Measurements from ENCODE around the gene CECR2.

Gene CECR2

GRCh38 chr22:17581631-17582030 lies 212.4 kb downstream of the CECR2 start:
- TF ChIP-seq GLIS3 (CRISPR knock-in tag; IDR thresholded peaks at IDR 0.05) (no peak), ZNF565 (CRISPR knock-in tag; conservative IDR thresholded peaks at IDR 0.05; ENCODE audit: low read depth) (no peak), ZNF70 (CRISPR knock-in tag; IDR thresholded peaks at IDR 0.05) (no peak), BACH2 (CRISPR knock-in tag; IDR thresholded peaks at IDR 0.05; ENCODE audit: borderline replicate concordance) (no peak), ZNF8 (CRISPR knock-in tag; IDR thresholded peaks at IDR 0.05) (no peak), PPARA (CRISPR knock-in tag; IDR thresholded peaks at IDR 0.05; ENCODE audit: borderline replicate concordance) (no peak), ZC3H10 (CRISPR knock-in tag; IDR thresholded peaks at IDR 0.05) (no peak), ARNTL (CRISPR knock-in tag; IDR thresholded peaks at IDR 0.05; ENCODE audit: borderline replicate concordance, low read depth) (no peak), OSR1 (CRISPR knock-in tag; IDR thresholded peaks at IDR 0.05) (no peak), CSDC2 (CRISPR knock-in tag; IDR thresholded peaks at IDR 0.05) (no peak), ZFP3 (CRISPR knock-in tag; IDR thresholded peaks at IDR 0.05) (no peak), TOX (CRISPR knock-in tag; IDR thresholded peaks at IDR 0.05; ENCODE audit: borderline replicate concordance) (no peak)
- TF ChIP-seq, protein P1, sequence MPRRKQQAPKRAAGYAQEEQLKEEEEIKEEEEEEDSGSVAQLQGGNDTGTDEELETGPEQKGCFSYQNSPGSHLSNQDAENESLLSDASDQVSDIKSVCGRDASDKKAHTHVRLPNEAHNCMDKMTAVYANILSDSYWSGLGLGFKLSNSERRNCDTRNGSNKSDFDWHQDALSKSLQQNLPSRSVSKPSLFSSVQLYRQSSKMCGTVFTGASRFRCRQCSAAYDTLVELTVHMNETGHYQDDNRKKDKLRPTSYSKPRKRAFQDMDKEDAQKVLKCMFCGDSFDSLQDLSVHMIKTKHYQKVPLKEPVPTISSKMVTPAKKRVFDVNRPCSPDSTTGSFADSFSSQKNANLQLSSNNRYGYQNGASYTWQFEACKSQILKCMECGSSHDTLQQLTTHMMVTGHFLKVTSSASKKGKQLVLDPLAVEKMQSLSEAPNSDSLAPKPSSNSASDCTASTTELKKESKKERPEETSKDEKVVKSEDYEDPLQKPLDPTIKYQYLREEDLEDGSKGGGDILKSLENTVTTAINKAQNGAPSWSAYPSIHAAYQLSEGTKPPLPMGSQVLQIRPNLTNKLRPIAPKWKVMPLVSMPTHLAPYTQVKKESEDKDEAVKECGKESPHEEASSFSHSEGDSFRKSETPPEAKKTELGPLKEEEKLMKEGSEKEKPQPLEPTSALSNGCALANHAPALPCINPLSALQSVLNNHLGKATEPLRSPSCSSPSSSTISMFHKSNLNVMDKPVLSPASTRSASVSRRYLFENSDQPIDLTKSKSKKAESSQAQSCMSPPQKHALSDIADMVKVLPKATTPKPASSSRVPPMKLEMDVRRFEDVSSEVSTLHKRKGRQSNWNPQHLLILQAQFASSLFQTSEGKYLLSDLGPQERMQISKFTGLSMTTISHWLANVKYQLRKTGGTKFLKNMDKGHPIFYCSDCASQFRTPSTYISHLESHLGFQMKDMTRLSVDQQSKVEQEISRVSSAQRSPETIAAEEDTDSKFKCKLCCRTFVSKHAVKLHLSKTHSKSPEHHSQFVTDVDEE (CRISPR knock-in tag; IDR thresholded peaks at IDR 0.05): no peak
- ATAC-seq: no peak

GRCh38 chr22:17583151-17583550 lies 213.9 kb downstream of the CECR2 start:
- no peak for ATAC-seq
- TF ChIP-seq ISL1 (CRISPR knock-in tag; IDR thresholded peaks at IDR 0.05): no peak
- TF ChIP-seq, protein P1 (CRISPR knock-in tag; IDR thresholded peaks at IDR 0.05): no peak
- TF ChIP-seq RARB (CRISPR knock-in tag; IDR thresholded peaks at IDR 0.05): no peak
- TF ChIP-seq CSDC2 (CRISPR knock-in tag; IDR thresholded peaks at IDR 0.05): no peak
- no peak for TF ChIP-seq ZFP3 (CRISPR knock-in tag; IDR thresholded peaks at IDR 0.05)
- TF ChIP-seq ZNF70 (CRISPR knock-in tag; IDR thresholded peaks at IDR 0.05): no peak
- TF ChIP-seq GLIS3 (CRISPR knock-in tag; IDR thresholded peaks at IDR 0.05): no peak
- no peak for TF ChIP-seq BACH2 (CRISPR knock-in tag; IDR thresholded peaks at IDR 0.05; ENCODE audit: borderline replicate concordance)
- TF ChIP-seq SNAI2 (CRISPR knock-in tag; IDR thresholded peaks at IDR 0.05): no peak
- TF ChIP-seq ZNF8 (CRISPR knock-in tag; IDR thresholded peaks at IDR 0.05): no peak
- no peak for TF ChIP-seq ESRRG (CRISPR knock-in tag; IDR thresholded peaks at IDR 0.05)
- TF ChIP-seq ZNF565 (CRISPR knock-in tag; conservative IDR thresholded peaks at IDR 0.05; ENCODE audit: low read depth): no peak

DNA sequence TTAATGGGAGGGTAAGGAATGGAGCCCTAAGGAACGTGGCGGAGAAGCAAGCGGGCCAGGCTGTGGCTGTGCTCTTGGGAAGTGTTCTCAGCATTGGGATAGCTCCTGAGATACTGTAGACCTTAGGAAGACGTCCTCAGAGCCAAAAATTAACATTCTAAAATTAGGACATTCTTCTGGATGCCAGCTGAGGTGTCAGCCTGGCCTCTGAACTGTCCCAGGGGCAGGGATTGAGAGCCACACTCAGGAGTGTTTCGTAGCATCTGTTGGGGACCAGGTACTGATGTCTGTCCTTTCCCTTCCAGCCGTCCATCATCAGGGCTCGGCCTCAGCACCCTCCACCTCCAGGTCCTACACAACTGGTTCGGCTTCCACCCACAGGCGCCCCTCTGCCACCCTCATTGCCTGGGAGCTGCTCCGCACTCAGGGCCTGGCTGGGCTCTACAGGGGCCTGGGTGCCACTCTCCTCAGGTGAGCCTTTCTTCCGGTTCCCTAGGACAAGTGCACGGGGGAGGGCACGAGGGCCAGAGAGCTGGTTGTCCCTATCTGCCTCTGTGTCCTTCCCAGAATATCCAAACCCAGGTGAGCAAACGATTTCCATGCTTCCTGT lies 217.7 kb downstream of the CECR2 start:
- TF ChIP-seq ZFP3 (CRISPR knock-in tag; IDR thresholded peaks at IDR 0.05): no peak
- no peak for TF ChIP-seq TCF4 (CRISPR knock-in tag; IDR thresholded peaks at IDR 0.05; ENCODE audit: borderline replicate concordance)
- TF ChIP-seq ZC3H10 (CRISPR knock-in tag; IDR thresholded peaks at IDR 0.05): no peak
- no peak for TF ChIP-seq ZNF70 (CRISPR knock-in tag; IDR thresholded peaks at IDR 0.05)
- no peak for TF ChIP-seq ZNF8 (CRISPR knock-in tag; IDR thresholded peaks at IDR 0.05)
- TF ChIP-seq PPARA (CRISPR knock-in tag; IDR thresholded peaks at IDR 0.05; ENCODE audit: borderline replicate concordance): no peak
- TF ChIP-seq, protein P1 (CRISPR knock-in tag; IDR thresholded peaks at IDR 0.05): no peak
- no peak for TF ChIP-seq ESRRG (CRISPR knock-in tag; IDR thresholded peaks at IDR 0.05)
- no peak for TF ChIP-seq CSDC2 (CRISPR knock-in tag; IDR thresholded peaks at IDR 0.05)
- TF ChIP-seq OSR1 (CRISPR knock-in tag; IDR thresholded peaks at IDR 0.05): no peak
- no peak for TF ChIP-seq ZNF565 (CRISPR knock-in tag; conservative IDR thresholded peaks at IDR 0.05; ENCODE audit: low read depth)
- no peak for TF ChIP-seq RARB (CRISPR knock-in tag; IDR thresholded peaks at IDR 0.05)
- no peak for ATAC-seq

Data from SK-N-SH treated with all-trans-retinoic acid at 6 μM for 48 hours (cell line).